ENCODE results near the gene F8.
"Not testable (repeated sequence)": the region's sequence is repeated elsewhere in the genome, so short reads cannot be mapped to it uniquely, and the experiment has no call there.

The F8 gene

GRCh38 chrX:155009994-155010472, 12.5 kb downstream of the F8 start:
- H3K4me3 ChIP-seq (ENCODE audit: low read depth, low read length) = no peak overlapping the region
- no peaks in the 10 kb centered on the region for H3K27me3 ChIP-seq
- H3K36me3 ChIP-seq = no peaks in the 10 kb centered on the region
- peaks cover 6% of the 10 kb centered on the region; the same call in 1 of the 2 replicates for H3K4me1 ChIP-seq
- no peaks in the 10 kb centered on the region for H3K9me3 ChIP-seq
- no peak for DNase-seq
- TF ChIP-seq, protein P1, sequence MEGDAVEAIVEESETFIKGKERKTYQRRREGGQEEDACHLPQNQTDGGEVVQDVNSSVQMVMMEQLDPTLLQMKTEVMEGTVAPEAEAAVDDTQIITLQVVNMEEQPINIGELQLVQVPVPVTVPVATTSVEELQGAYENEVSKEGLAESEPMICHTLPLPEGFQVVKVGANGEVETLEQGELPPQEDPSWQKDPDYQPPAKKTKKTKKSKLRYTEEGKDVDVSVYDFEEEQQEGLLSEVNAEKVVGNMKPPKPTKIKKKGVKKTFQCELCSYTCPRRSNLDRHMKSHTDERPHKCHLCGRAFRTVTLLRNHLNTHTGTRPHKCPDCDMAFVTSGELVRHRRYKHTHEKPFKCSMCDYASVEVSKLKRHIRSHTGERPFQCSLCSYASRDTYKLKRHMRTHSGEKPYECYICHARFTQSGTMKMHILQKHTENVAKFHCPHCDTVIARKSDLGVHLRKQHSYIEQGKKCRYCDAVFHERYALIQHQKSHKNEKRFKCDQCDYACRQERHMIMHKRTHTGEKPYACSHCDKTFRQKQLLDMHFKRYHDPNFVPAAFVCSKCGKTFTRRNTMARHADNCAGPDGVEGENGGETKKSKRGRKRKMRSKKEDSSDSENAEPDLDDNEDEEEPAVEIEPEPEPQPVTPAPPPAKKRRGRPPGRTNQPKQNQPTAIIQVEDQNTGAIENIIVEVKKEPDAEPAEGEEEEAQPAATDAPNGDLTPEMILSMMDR (IDR thresholded peaks at IDR 0.05; ENCODE audit: low read depth, low read length) = no peak

GRCh38 chrX:155008578-155008977, 13.9 kb downstream of the F8 start:
- not testable (repeated sequence) for H3K4me3 ChIP-seq (ENCODE audit: low read depth, low read length); H3K27me3 ChIP-seq; H3K4me1 ChIP-seq; DNase-seq; H3K36me3 ChIP-seq; H3K9me3 ChIP-seq

DNA sequence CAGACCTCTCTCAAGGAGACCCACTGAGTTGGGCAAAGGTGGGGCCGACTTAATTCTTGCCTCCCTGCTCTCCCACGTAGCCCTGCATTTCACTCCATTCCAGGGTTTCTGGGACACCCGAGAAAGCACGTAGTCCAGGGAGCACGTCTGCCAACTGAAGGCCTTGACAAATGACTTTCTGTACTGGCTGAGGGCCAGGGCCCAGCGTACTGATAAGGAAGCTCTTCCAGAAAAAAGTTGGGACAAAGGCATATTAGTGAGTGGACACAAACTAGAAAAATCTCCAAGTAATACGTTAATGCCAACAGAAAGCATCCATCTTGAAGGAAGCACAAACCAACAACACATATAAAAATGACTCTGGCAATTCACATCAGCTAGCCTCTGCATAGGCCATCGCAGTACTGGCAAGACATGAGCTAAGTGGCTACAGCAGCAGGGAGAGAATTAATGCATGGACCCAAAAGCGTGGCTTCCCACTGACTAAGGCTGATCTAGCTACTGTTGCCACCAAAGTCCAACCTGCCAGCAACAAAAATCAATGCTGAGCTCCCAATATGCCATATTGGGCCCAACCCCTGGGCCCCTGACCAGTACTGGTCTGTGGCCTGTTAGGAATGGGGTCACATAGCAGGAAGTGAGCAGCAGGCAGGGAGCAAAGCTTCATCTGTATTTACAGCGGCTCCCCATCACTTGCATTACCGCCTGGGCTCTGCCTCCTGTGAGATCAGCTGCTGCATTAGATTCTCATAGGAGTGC, 15.4 kb downstream of the F8 start:
- not testable (repeated sequence) for H3K9me3 ChIP-seq; H3K4me1 ChIP-seq; H3K36me3 ChIP-seq; H3K4me3 ChIP-seq (ENCODE audit: low read depth, low read length); H3K27me3 ChIP-seq; DNase-seq

DNA sequence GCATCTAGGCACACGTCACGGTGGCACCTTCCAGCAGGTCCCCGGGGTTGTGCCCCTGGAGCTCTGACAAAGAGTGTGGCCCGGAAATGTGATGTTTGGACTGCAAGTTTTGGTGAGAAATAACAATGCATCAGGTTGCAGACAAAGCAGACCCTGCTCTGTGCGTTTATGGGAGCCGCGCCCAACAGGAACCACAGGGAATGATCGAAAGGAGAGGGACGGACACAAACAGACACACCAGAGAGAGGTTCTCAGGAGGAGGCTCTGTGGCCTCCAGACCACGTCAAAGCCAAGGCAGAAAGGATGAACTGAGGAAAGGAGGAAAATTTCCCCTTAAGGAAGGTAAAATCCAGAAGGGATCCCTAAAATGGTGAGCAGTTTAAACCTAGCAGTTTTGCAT, 16.1 kb downstream of the F8 start:
- DNase-seq; H3K4me3 ChIP-seq (ENCODE audit: low read depth, low read length); H3K36me3 ChIP-seq; H3K27me3 ChIP-seq; H3K4me1 ChIP-seq; H3K9me3 ChIP-seq: not testable (repeated sequence)

- Histone ChIP-seq H3K4me3 (ENCODE audit: low read depth, low read length) (no peak overlapping the region), H3K36me3 (no peaks in the 10 kb centered on the region), H3K4me1 (peaks cover 6% of the 10 kb centered on the region; the same call in 1 of the 2 replicates), H3K27me3 (no peaks in the 10 kb centered on the region), H3K9me3 (no peaks in the 10 kb centered on the region)
- no peak for DNase-seq
- TF ChIP-seq, protein P1 (IDR thresholded peaks at IDR 0.05; ENCODE audit: low read depth, low read length) = no peak
Measured at GRCh38 chrX:155005190-155005589, 17.3 kb downstream of the F8 start.

DNA sequence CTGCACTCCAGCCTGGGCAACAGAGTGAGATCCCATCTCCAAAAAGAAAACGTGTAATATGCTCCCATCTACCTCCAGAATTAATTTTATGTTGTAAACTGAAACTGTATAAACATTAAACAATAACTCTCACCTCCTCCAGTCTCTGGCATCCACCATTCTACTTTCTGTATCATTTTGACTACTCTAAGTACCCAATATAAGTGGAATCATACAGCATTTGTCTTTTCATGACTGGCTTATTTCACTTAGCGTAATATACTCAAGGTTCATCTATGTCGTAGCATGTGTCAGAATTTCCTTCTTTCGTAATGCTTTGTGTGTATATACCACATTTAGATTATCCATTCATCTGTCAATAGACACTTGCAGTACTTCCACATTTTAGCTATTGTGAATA, 20.6 kb downstream of the F8 start:
- no peaks in the 10 kb centered on the region for H3K9me3 ChIP-seq
- TF ChIP-seq, protein P1 (IDR thresholded peaks at IDR 0.05; ENCODE audit: low read depth, low read length) = no peak
- H3K36me3 ChIP-seq = no peaks in the 10 kb centered on the region
- no peaks in the 10 kb centered on the region for H3K27me3 ChIP-seq
- H3K4me3 ChIP-seq (ENCODE audit: low read depth, low read length) = no peak overlapping the region
- DNase-seq = no peak
- no peaks in the 10 kb centered on the region for H3K4me1 ChIP-seq

DNA sequence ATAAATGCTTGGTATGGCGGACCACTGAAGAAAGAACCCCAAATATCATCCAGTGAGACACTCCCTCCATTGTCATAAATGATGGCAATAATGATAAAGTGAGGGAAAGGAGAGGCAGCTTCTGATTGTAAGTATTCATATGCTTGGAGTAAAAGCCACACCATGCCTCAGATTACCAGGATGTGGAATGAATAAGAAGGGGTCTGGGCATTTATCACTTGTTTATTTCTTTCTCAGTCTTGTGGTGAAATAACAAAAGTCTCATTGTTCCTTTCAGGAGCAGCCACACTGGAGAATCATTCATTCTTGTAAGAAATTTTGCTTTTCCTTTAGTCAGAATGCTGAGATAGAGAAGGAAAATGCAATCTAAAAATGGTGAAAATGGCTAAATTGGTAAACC, 21.7 kb downstream of the F8 start:
- TF ChIP-seq, protein P1 (IDR thresholded peaks at IDR 0.05; ENCODE audit: low read depth, low read length) = no peak

More for the DNA sequence above, 21.7 kb downstream of the F8 start:
- no peak for DNase-seq
- no peaks in the 10 kb centered on the region for H3K9me3 ChIP-seq
- H3K4me1 ChIP-seq = no peaks in the 10 kb centered on the region
- no peaks in the 10 kb centered on the region for H3K36me3 ChIP-seq
- H3K4me3 ChIP-seq (ENCODE audit: low read depth, low read length) = no peak overlapping the region
- no peaks in the 10 kb centered on the region for H3K27me3 ChIP-seq

Data from BE2C (cell line).